Liver (tissue), 3 donors: ENCODE data around the gene FCRLA.

Experiments used
- CTCF ChIP-seq: fragments of 150-350 bp; IDR thresholded peaks from 2 replicates; pipeline ENCODE4 v1.5.1; 2017; ENCODE audit warnings: improper control_type of control experiment, low read depth, low read length; ENCODE audit not compliant: missing input control
- FOXA2 ChIP-seq: IDR thresholded peaks from 2 replicates; pipeline ENCODE4 v1.6.1; 2016; ENCODE audit warnings: antibody characterized with exemption
- GABPA ChIP-seq, 2 donors: IDR thresholded peaks in 1 of 2; conservative IDR thresholded peaks in 1 of 2; 2 replicates each; pipeline ENCODE4 v1.6.1; 2016; ENCODE audit warnings: antibody characterized with exemption in 2 of 2, mild to moderate bottlenecking in 1 of 2, moderate library complexity in 1 of 2
- REST ChIP-seq: IDR thresholded peaks from 2 replicates; pipeline ENCODE4 v1.6.1; 2016; ENCODE audit warnings: antibody characterized with exemption, mild to moderate bottlenecking
- SP1 ChIP-seq: IDR thresholded peaks from 2 replicates; pipeline ENCODE4 v1.6.1; 2018; ENCODE audit warnings: antibody characterized with exemption, mild to moderate bottlenecking
- TAF1 ChIP-seq: conservative IDR thresholded peaks from 2 replicates; pipeline ENCODE4 v1.6.1; 2016; ENCODE audit warnings: antibody characterized with exemption, mild to moderate bottlenecking
- YY1 ChIP-seq: IDR thresholded peaks from 2 replicates; pipeline ENCODE4 v1.6.1; 2016; ENCODE audit warnings: antibody characterized with exemption, mild to moderate bottlenecking
- TF ChIP-seq, protein P1 (sequence below): IDR thresholded peaks from 2 replicates; pipeline ENCODE4 v1.6.1; 2016; ENCODE audit warnings: antibody characterized with exemption
- TF ChIP-seq, protein P2 (sequence below): IDR thresholded peaks from 2 replicates; pipeline ENCODE4 v1.6.1; 2016; ENCODE audit warnings: antibody characterized with exemption
- donor health status: healthy.
- donor health status: healthy.

DNA sequence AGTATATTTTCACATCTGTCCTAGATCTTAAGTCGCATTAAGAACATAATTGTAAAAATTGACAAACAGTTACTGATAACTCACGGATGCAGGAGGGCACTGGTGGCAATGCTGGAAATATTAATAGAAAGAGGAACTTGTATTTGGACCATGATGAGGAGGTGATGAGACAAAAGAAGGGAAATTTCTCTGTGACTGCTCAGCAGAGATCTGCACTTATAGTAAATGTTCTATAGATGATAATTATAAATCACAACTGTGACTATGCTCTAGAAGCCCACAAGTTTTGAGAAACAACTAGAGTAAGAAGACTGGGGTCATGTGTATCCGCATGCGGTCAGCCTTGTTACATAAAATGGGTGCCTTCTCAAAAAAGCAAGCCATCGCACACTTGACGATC, 33.9 kb downstream of the FCRLA start:
- TF ChIP-seq SP1 (no peak), YY1 (no peak), CTCF (no peak), TAF1 (no peak), GABPA (IDR thresholded peaks at IDR 0.05 in 1 of 2, conservative IDR thresholded peaks at IDR 0.05 in 1 of 2) (no peak), REST (no peak), FOXA2 (no peak)
- TF ChIP-seq, protein P1, sequence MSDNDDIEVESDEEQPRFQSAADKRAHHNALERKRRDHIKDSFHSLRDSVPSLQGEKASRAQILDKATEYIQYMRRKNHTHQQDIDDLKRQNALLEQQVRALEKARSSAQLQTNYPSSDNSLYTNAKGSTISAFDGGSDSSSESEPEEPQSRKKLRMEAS = no peak
- TF ChIP-seq, protein P2, sequence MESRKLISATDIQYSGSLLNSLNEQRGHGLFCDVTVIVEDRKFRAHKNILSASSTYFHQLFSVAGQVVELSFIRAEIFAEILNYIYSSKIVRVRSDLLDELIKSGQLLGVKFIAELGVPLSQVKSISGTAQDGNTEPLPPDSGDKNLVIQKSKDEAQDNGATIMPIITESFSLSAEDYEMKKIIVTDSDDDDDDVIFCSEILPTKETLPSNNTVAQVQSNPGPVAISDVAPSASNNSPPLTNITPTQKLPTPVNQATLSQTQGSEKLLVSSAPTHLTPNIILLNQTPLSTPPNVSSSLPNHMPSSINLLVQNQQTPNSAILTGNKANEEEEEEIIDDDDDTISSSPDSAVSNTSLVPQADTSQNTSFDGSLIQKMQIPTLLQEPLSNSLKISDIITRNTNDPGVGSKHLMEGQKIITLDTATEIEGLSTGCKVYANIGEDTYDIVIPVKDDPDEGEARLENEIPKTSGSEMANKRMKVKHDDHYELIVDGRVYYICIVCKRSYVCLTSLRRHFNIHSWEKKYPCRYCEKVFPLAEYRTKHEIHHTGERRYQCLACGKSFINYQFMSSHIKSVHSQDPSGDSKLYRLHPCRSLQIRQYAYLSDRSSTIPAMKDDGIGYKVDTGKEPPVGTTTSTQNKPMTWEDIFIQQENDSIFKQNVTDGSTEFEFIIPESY = no peak
